Kidney glomerular epithelial cell (primary cell): Measurements from ENCODE around the gene UACA.

Source experiments
- DNase-seq: peaks from one replicate; lab custom pipeline; 2025; lab: John Stamatoyannopoulos, UW

Gene UACA

GRCh38 chr15:70707686-70708300 lies 55.6 kb downstream of the UACA start:
- DNase-seq = no peak

- no peak for DNase-seq
Measured at GRCh38 chr15:70704731-70705130, 58.6 kb downstream of the UACA start.

GRCh38 chr15:70704166-70704565 lies 59.2 kb downstream of the UACA start:
- DNase-seq = no peak

GRCh38 chr15:70703096-70703878 lies 60.1 kb downstream of the UACA start:
- peak; percentile 16 for DNase-seq

GRCh38 chr15:70702584-70702983 lies 60.8 kb downstream of the UACA start:
- DNase-seq = no peak

GRCh38 chr15:70701891-70702568 lies 61.3 kb downstream of the UACA start:
- peak; percentile 72 for DNase-seq

- DNase-seq = no peak
Measured at GRCh38 chr15:70701171-70701570, 62.2 kb downstream of the UACA start.

- no peak for DNase-seq
Measured at GRCh38 chr15:70699890-70700289, 63.5 kb downstream of the UACA start.

GRCh38 chr15:70698836-70699390 lies 64.4 kb downstream of the UACA start:
- peak; percentile 29 for DNase-seq

- DNase-seq = no peak
Measured at GRCh38 chr15:70698426-70698825, 64.9 kb downstream of the UACA start.

GRCh38 chr15:70690491-70691276 lies 72.7 kb downstream of the UACA start:
- no peak for DNase-seq

GRCh38 chr15:70690021-70690420 lies 73.3 kb downstream of the UACA start:
- DNase-seq = no peak

- no peak for DNase-seq
Measured at GRCh38 chr15:70687482-70687881, 75.9 kb downstream of the UACA start.

- no peak for DNase-seq
Measured at GRCh38 chr15:70680817-70681216, 82.5 kb downstream of the UACA start.

GRCh38 chr15:70679919-70680231 lies 83.5 kb downstream of the UACA start:
- DNase-seq = no peak

- no peak for DNase-seq
Measured at GRCh38 chr15:70672081-70672480, 91.3 kb downstream of the UACA start.

- DNase-seq = no peak
Measured at GRCh38 chr15:70670680-70671079, 92.7 kb downstream of the UACA start.

GRCh38 chr15:70669966-70670658 lies 93.2 kb downstream of the UACA start:
- no peak for DNase-seq

GRCh38 chr15:70669006-70669602 lies 94.3 kb downstream of the UACA start:
- DNase-seq = no peak

GRCh38 chr15:70665599-70665998 lies 97.8 kb downstream of the UACA start:
- no peak for DNase-seq

GRCh38 chr15:70664494-70664893 lies 98.9 kb downstream of the UACA start:
- no peak for DNase-seq
